Endothelial cell of umbilical vein (primary cell): Measurements from ENCODE around the gene PHF3. TPM values are rescaled to one million over a fixed set of nuclear protein-coding genes. Genes with fewer than 3 reads are reported as not detected.

Experiments
- BruUV-seq: library from RNA; stranded (reverse); fragments of 400-500 nt; replicated peaks from 2 replicates; lab custom pipeline; 2021; lab: Mats Ljungman, UMichigan
- CTCF ChIA-PET: fragments of 300-600, 350-600 bp; sonication (Branson Sonifier 250); formaldehyde crosslinking; loops from one replicate; lab custom pipeline; 2021; ENCODE audit warnings: antibody characterized with exemption, inconsistent platforms; lab: Charles Lee
- POLR2A ChIA-PET: fragments of 300-600, 350-600 bp; sonication (Branson Sonifier 250); formaldehyde crosslinking; loops from one replicate; lab custom pipeline; 2021; ENCODE audit warnings: antibody characterized with exemption, inconsistent platforms; lab: Charles Lee
- DNase-seq: peaks from one replicate; pipeline ENCODE4 v3.0.0-alpha.2; 2011; ENCODE audit warnings: low read depth, low spot score
- FAIRE-seq: peaks from 2 replicates; lab custom pipeline; 2011; peaks lifted over from hg19 to GRCh38; lab: Jason Lieb, UNC
- H2AFZ ChIP-seq: 2 replicates; pipeline ENCODE4 v1.6.0; 2012; ENCODE audit warnings: low read depth, low read length, control low read depth, inconsistent platforms
- H3K27ac ChIP-seq: 2 replicates; pipeline ENCODE4 v1.5.1; 2011; ENCODE audit warnings: low read depth, mild to moderate bottlenecking, control low read depth, low read length, moderate library complexity; ENCODE audit not compliant: insufficient read depth
- H3K27me3 ChIP-seq, 2 experiments: 2 replicates each; pipeline versions ENCODE4 v1.6.0 to v1.6.1; 2011; ENCODE audit warnings: low read length in 2 of 2, mixed read lengths in 1 of 2; ENCODE audit not compliant: control insufficient read depth in 2 of 2, insufficient read depth in 2 of 2
- H3K36me3 ChIP-seq, 2 experiments: 2 replicates in 1 of 2; 3 replicates in 1 of 2; pipeline ENCODE4 v1.5.1; 2011; ENCODE audit warnings: low read length in 2 of 2, mild to moderate bottlenecking in 1 of 2, moderate library complexity in 1 of 2; ENCODE audit not compliant: control insufficient read depth in 2 of 2, insufficient read depth in 2 of 2; ENCODE audit errors: extremely low read depth in 1 of 2
- H3K4me1 ChIP-seq: 3 replicates; pipeline ENCODE4 v1.5.1; 2011; ENCODE audit warnings: mild to moderate bottlenecking, low read length; ENCODE audit not compliant: control insufficient read depth, insufficient read depth; ENCODE audit errors: extremely low read depth
- H3K4me2 ChIP-seq: 2 replicates; pipeline ENCODE4 v1.6.1; 2011; ENCODE audit warnings: low read length, control low read depth, mixed read lengths; ENCODE audit not compliant: insufficient read depth
- H3K4me3 ChIP-seq, 3 experiments: fragments of 200-600 bp in 1 of 3; sonication (generic), shearing (Covaris generic) in 1 of 3; replicated peaks in 1 of 3; 2 replicates each; pipeline ENCODE4 v1.5.1; 2011 to 2016; ENCODE audit warnings: control low read depth in 3 of 3, low read length in 3 of 3, mild to moderate bottlenecking in 2 of 3, inconsistent platforms in 1 of 3, low read depth in 1 of 3, moderate library complexity in 1 of 3; ENCODE audit not compliant: insufficient read depth in 1 of 3
- H3K79me2 ChIP-seq: 2 replicates; pipeline ENCODE4 v1.6.0; 2012; ENCODE audit warnings: low read length, inconsistent platforms; ENCODE audit not compliant: control insufficient read depth, insufficient read depth
- H3K9ac ChIP-seq: replicated peaks from 2 replicates; pipeline ENCODE3; 2011; ENCODE audit warnings: low read length, control low read depth; ENCODE audit not compliant: insufficient read depth; ENCODE audit errors: extremely low read depth
- H3K9me1 ChIP-seq: replicated peaks from 3 replicates; pipeline ENCODE4 v1.6.0; 2011; ENCODE audit warnings: mild to moderate bottlenecking, low read length; ENCODE audit not compliant: control insufficient read depth, insufficient read depth; ENCODE audit errors: extremely low read depth
- H3K9me3 ChIP-seq: replicated peaks from 2 replicates; pipeline ENCODE4 v1.5.1; 2012; ENCODE audit warnings: low read length, inconsistent platforms; ENCODE audit not compliant: control insufficient read depth, insufficient read depth
- H4K20me1 ChIP-seq: replicated peaks from 2 replicates; pipeline ENCODE3; 2011; ENCODE audit warnings: mild to moderate bottlenecking, low read length; ENCODE audit not compliant: control insufficient read depth, insufficient read depth; ENCODE audit errors: extremely low read depth
- EZH2 ChIP-seq: IDR thresholded peaks from 2 replicates; pipeline ENCODE4 v1.6.1; 2012; ENCODE audit warnings: borderline replicate concordance, low read depth, mild to moderate bottlenecking, moderate library complexity, low read length, inconsistent platforms; ENCODE audit not compliant: severe bottlenecking
- FOS ChIP-seq: IDR thresholded peaks from 2 replicates; pipeline ENCODE4 v1.6.1; 2011; ENCODE audit warnings: mild to moderate bottlenecking, low read length, moderate library complexity, borderline replicate concordance; ENCODE audit not compliant: insufficient read depth
- GATA2 ChIP-seq: IDR thresholded peaks from 2 replicates; pipeline ENCODE4 v1.7.0; 2011; ENCODE audit warnings: low read depth, mild to moderate bottlenecking, moderate library complexity, mixed read lengths, low read length; ENCODE audit not compliant: insufficient read length, insufficient read depth
- JUN ChIP-seq: IDR thresholded peaks from 2 replicates; pipeline ENCODE4 v1.6.1; 2011; ENCODE audit warnings: borderline replicate concordance, low read depth; ENCODE audit not compliant: insufficient read length, insufficient read depth
- MYC ChIP-seq: IDR thresholded peaks from one replicate; pipeline ENCODE4 v1.6.1; 2011; ENCODE audit warnings: mild to moderate bottlenecking, low read depth, low read length
- POLR2AphosphoS5 ChIP-seq: IDR thresholded peaks from 2 replicates; pipeline ENCODE4 v1.6.1; 2012; ENCODE audit warnings: low read depth, mild to moderate bottlenecking, control low read depth, low read length, moderate library complexity; ENCODE audit not compliant: insufficient read depth
- dilution Hi-C: fragments of 300-500 bp; cut with MboI; formaldehyde crosslinking; loops from one replicate; pipeline ENCODE4 v1.15.0; 2019; ENCODE audit warnings: low sequenced_read_pairs; ENCODE audit not compliant: extremely low pct_ligation_motif_present
- intact Hi-C: fragments of 100-400 bp; cut with micrococcal nuclease; formaldehyde crosslinking; loops from one replicate; pipeline ENCODE4 v1.10.0; 2022
- polyA plus RNA-seq, 4 experiments: library from polyadenylated mRNA; depleted of rRNA in 3 of 4; stranded (reverse) in 3 of 4; unstranded in 1 of 4; fragments of >200 nt; gene quantifications; 2 replicates each; pipeline versions ENCODE4 v1.2.1 to v1.2.3, GENCODE V29; 2011 to 2012; ENCODE audit warnings: missing spikeins in 1 of 4
- total RNA-seq: library from RNA; stranded (reverse); gene quantifications from 2 replicates; pipeline ENCODE4 v1.2.3, GENCODE V29; 2021
- TF ChIP-seq, protein P1 (sequence below), 2 donors: IDR thresholded peaks; 1 replicate in 1 of 2; 2 replicates in 1 of 2; pipeline ENCODE4 v1.5.1; 2011; ENCODE audit warnings: low read length in 2 of 2, mild to moderate bottlenecking in 2 of 2, moderate library complexity in 2 of 2, control low read depth in 1 of 2, inconsistent platforms in 1 of 2, low read depth in 1 of 2; ENCODE audit not compliant: insufficient read depth in 1 of 2; ENCODE audit errors: extremely low read depth in 1 of 2
- TF ChIP-seq, protein P2 (sequence below): IDR thresholded peaks from 2 replicates; pipeline ENCODE4 v1.6.1; 2011; ENCODE audit not compliant: insufficient read depth, insufficient read length

The PHF3 gene
- total and polyA plus RNA-seq, 2 donors (not counting 3 experiments of a cell fraction or from before 2014, with no cell fraction given): 4.6 to 29.6 TPM

DNA sequence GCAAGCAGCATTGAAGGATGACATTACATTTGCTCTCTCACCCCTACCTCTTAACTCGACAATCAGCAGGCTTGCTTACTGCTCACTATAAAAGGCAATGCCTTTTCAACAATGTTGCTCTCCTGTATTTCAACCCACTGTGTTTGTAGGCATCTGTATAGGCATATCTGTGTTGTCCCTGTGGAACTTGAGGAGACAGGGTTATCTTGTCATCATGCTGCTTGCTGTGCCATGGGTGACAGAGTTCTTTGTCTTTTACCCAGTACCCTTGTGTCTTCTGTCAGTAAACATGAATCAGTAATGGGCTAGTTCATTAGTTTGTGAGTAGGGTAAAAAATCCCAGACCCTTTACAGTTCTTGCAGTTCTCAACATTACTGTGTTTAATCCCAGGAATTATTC, 25.2 kb downstream of the PHF3 start:
- no peak overlapping the region for H3K4me2 ChIP-seq
- peaks cover 57% of the 10 kb centered on the region for H3K79me2 ChIP-seq
- dilution Hi-C loops (no loop called here), intact Hi-C loops (no loop called here)
- H3K9ac ChIP-seq: no peak overlapping the region
- TF ChIP-seq MYC: no peak
- TF ChIP-seq JUN: no peak
- no peak for TF ChIP-seq FOS
- no peak for TF ChIP-seq POLR2AphosphoS5
- TF ChIP-seq GATA2: no peak
- TF ChIP-seq, protein P1, sequence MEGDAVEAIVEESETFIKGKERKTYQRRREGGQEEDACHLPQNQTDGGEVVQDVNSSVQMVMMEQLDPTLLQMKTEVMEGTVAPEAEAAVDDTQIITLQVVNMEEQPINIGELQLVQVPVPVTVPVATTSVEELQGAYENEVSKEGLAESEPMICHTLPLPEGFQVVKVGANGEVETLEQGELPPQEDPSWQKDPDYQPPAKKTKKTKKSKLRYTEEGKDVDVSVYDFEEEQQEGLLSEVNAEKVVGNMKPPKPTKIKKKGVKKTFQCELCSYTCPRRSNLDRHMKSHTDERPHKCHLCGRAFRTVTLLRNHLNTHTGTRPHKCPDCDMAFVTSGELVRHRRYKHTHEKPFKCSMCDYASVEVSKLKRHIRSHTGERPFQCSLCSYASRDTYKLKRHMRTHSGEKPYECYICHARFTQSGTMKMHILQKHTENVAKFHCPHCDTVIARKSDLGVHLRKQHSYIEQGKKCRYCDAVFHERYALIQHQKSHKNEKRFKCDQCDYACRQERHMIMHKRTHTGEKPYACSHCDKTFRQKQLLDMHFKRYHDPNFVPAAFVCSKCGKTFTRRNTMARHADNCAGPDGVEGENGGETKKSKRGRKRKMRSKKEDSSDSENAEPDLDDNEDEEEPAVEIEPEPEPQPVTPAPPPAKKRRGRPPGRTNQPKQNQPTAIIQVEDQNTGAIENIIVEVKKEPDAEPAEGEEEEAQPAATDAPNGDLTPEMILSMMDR (IDR thresholded peaks at IDR 0.05; ENCODE audit: extremely low read depth in 1 of 2, insufficient read depth in 1 of 2, low read depth in 1 of 2, low read length in 2 of 2): no peak
- TF ChIP-seq EZH2: no peak
- TF ChIP-seq, protein P2, sequence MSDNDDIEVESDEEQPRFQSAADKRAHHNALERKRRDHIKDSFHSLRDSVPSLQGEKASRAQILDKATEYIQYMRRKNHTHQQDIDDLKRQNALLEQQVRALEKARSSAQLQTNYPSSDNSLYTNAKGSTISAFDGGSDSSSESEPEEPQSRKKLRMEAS: no peak
- ChIA-PET CTCF (interaction anchor here (1.3 kb wide), 1 partner anchor 87 kb away, joined by 3 read pairs; no protein-coding TSS in a partner anchor), POLR2A (no interaction called here)
- no peak overlapping the region for H3K4me3 ChIP-seq
- no peaks in the 10 kb centered on the region for H3K9me3 ChIP-seq
- peaks cover 15% of the 10 kb centered on the region for H3K4me1 ChIP-seq
- no peaks in the 10 kb centered on the region for H3K27me3 ChIP-seq
- peaks cover 9% of the 10 kb centered on the region for H4K20me1 ChIP-seq
- H2AFZ ChIP-seq: no peak overlapping the region
- H3K27ac ChIP-seq: no peak overlapping the region
- no TSS peak for BruUV-seq
- H3K9me1 ChIP-seq: peaks cover 3% of the 10 kb centered on the region
- FAIRE-seq (no peak), DNase-seq (no peak)
- H3K36me3 ChIP-seq: peaks cover 0 to 2% of the 10 kb centered on the region in 2 experiments
